ENCODE results near the gene RAB3C.

The RAB3C gene

DNA sequence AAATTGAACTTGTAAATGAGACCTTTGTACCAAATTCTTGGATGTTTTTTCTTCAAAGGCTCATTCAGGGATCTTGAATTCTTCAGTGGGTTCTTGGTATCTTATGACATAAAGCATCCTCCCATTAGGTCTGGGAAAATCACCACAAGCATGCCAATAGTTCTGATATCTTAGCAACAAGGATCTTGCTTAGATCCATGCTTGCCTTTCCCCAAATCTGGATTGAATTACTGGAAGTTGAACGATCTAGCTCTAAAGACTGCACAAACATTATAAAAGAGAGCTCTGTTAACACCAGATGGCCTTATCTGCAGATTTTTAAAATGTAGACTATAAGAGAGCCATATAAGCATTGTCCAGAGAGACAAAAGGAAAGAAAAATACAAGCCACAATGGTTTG is 266.3 kb downstream of the RAB3C start:
- H3K4me3 ChIP-seq (ENCODE audit: low read length, poor library complexity, severe bottlenecking) = no peak overlapping the region
- no peaks in the 10 kb centered on the region for H3K9me2 ChIP-seq (replicated peaks; ENCODE audit: low read depth, low read length)
- H4K20me1 ChIP-seq (ENCODE audit: insufficient read depth, low read length, poor library complexity, severe bottlenecking) = no peaks in the 10 kb centered on the region
- no peaks in the 10 kb centered on the region for H3K79me2 ChIP-seq (ENCODE audit: insufficient read depth, low read length)
- no peaks in the 10 kb centered on the region for H3F3A ChIP-seq (ENCODE audit: low read depth)
- no peaks in the 10 kb centered on the region for H3K4me1 ChIP-seq (ENCODE audit: insufficient read depth, low read length, poor library complexity, severe bottlenecking)
- TF ChIP-seq, protein P1, sequence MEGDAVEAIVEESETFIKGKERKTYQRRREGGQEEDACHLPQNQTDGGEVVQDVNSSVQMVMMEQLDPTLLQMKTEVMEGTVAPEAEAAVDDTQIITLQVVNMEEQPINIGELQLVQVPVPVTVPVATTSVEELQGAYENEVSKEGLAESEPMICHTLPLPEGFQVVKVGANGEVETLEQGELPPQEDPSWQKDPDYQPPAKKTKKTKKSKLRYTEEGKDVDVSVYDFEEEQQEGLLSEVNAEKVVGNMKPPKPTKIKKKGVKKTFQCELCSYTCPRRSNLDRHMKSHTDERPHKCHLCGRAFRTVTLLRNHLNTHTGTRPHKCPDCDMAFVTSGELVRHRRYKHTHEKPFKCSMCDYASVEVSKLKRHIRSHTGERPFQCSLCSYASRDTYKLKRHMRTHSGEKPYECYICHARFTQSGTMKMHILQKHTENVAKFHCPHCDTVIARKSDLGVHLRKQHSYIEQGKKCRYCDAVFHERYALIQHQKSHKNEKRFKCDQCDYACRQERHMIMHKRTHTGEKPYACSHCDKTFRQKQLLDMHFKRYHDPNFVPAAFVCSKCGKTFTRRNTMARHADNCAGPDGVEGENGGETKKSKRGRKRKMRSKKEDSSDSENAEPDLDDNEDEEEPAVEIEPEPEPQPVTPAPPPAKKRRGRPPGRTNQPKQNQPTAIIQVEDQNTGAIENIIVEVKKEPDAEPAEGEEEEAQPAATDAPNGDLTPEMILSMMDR (conservative IDR thresholded peaks at IDR 0.05; ENCODE audit: low read length) = no peak
- TF ChIP-seq EZH2phosphoT487 (IDR thresholded peaks at IDR 0.05; ENCODE audit: borderline replicate concordance) = no peak
- no peaks in the 10 kb centered on the region for H3K27me3 ChIP-seq (ENCODE audit: insufficient read depth, low read length, poor library complexity, severe bottlenecking)
- no peak overlapping the region for H3K9ac ChIP-seq (ENCODE audit: low read depth, low read length, poor library complexity, severe bottlenecking)
- H3K9me3 ChIP-seq (ENCODE audit: insufficient read depth, low read depth, low read length) = no peaks in the 10 kb centered on the region
- H3K4me2 ChIP-seq (ENCODE audit: low read depth, low read length, poor library complexity, severe bottlenecking) = no peak overlapping the region
- H3K36me3 ChIP-seq (ENCODE audit: insufficient read depth, low read length) = no peaks in the 10 kb centered on the region
- H2AFZ ChIP-seq (ENCODE audit: low read length) = no peak overlapping the region

DNA sequence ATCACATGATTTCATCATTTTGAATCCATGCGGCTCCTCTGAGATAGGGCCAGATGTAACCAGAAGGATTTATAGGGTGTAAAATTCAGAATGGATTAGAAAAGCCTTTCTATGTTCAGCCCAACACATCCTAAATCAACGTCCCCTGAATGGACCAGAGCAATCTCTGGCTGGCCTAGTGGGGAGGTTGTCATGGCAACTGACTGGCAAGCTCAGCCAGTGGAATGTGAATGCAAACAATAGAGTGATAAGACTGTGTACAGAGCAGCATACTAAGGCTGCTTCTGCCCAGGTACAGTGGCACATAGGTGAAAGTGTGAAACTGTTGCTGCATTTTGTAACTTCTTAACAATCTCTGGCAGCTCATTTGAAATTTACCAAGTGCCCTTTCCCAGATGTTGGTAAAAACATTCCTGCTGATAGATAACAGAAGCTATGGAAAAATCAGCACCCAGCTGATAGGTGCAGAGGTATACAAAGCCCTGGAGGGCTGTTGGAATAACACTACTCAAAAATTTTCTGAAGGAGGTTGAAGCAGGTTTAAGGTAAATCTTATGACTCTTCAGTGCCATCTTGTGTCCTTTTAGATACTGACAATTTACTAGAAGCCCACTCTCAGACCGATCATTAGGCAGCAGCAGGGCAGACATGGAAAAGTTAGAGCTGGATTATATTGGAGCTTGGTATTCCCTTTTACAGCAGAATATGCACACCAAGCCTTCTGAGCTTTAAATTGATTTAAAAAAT is 267.2 kb downstream of the RAB3C start:
- Histone ChIP-seq H3K9me2 (replicated peaks; ENCODE audit: low read depth, low read length) (no peaks in the 10 kb centered on the region), H3K4me2 (ENCODE audit: low read depth, low read length, poor library complexity, severe bottlenecking) (no peak overlapping the region), H3K79me2 (ENCODE audit: insufficient read depth, low read length) (no peaks in the 10 kb centered on the region), H4K20me1 (ENCODE audit: insufficient read depth, low read length, poor library complexity, severe bottlenecking) (no peaks in the 10 kb centered on the region), H3K4me3 (ENCODE audit: low read length, poor library complexity, severe bottlenecking) (no peak overlapping the region), H3K4me1 (ENCODE audit: insufficient read depth, low read length, poor library complexity, severe bottlenecking) (no peaks in the 10 kb centered on the region), H3K9ac (ENCODE audit: low read depth, low read length, poor library complexity, severe bottlenecking) (no peak overlapping the region), H3K36me3 (ENCODE audit: insufficient read depth, low read length) (no peaks in the 10 kb centered on the region), H3K27me3 (ENCODE audit: insufficient read depth, low read length, poor library complexity, severe bottlenecking) (no peaks in the 10 kb centered on the region), H3F3A (ENCODE audit: low read depth) (no peaks in the 10 kb centered on the region), H2AFZ (ENCODE audit: low read length) (no peak overlapping the region), H3K9me3 (ENCODE audit: insufficient read depth, low read depth, low read length) (no peaks in the 10 kb centered on the region)
- TF ChIP-seq EZH2phosphoT487 (IDR thresholded peaks at IDR 0.05; ENCODE audit: borderline replicate concordance) = no peak
- TF ChIP-seq, protein P1 (conservative IDR thresholded peaks at IDR 0.05; ENCODE audit: low read length) = peak; percentile 67

DNA sequence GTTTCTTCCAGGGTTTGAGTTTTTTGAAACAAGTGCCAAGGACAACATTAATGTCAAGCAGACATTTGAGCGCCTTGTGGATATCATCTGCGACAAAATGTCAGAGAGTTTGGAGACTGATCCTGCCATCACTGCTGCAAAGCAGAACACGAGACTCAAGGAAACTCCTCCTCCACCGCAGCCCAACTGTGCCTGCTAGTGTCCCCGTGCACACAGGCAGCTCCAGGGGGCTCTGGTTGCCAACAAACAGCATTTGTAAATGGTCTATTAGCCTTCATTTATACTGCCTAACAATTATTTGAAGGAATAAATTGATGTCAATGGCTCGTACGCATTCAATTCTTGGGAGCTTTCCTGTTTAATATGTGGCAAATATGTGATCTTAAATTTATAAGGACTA is 268.3 kb downstream of the RAB3C start:
- Histone ChIP-seq H3K9ac (ENCODE audit: low read depth, low read length, poor library complexity, severe bottlenecking) (no peak overlapping the region), H3K36me3 (ENCODE audit: insufficient read depth, low read length) (no peaks in the 10 kb centered on the region), H4K20me1 (ENCODE audit: insufficient read depth, low read length, poor library complexity, severe bottlenecking) (no peaks in the 10 kb centered on the region), H3K27me3 (ENCODE audit: insufficient read depth, low read length, poor library complexity, severe bottlenecking) (no peaks in the 10 kb centered on the region), H3K4me3 (ENCODE audit: low read length, poor library complexity, severe bottlenecking) (no peak overlapping the region), H3K79me2 (ENCODE audit: insufficient read depth, low read length) (no peaks in the 10 kb centered on the region), H3K9me2 (replicated peaks; ENCODE audit: low read depth, low read length) (no peaks in the 10 kb centered on the region), H3K4me1 (ENCODE audit: insufficient read depth, low read length, poor library complexity, severe bottlenecking) (no peaks in the 10 kb centered on the region), H3K4me2 (ENCODE audit: low read depth, low read length, poor library complexity, severe bottlenecking) (no peak overlapping the region), H3F3A (ENCODE audit: low read depth) (no peaks in the 10 kb centered on the region), H3K9me3 (ENCODE audit: insufficient read depth, low read depth, low read length) (no peaks in the 10 kb centered on the region), H2AFZ (ENCODE audit: low read length) (no peak overlapping the region)
- TF ChIP-seq, protein P1 (conservative IDR thresholded peaks at IDR 0.05; ENCODE audit: low read length) = no peak
- no peak for TF ChIP-seq EZH2phosphoT487 (IDR thresholded peaks at IDR 0.05; ENCODE audit: borderline replicate concordance)
